ENCODE results near the gene AGR2. TPM values are rescaled to one million over a fixed set of nuclear protein-coding genes. Genes with fewer than 3 reads are reported as not detected.

The AGR2 gene
- total RNA-seq, 1 experiment from 2014 or later, result 140 TPM

DNA sequence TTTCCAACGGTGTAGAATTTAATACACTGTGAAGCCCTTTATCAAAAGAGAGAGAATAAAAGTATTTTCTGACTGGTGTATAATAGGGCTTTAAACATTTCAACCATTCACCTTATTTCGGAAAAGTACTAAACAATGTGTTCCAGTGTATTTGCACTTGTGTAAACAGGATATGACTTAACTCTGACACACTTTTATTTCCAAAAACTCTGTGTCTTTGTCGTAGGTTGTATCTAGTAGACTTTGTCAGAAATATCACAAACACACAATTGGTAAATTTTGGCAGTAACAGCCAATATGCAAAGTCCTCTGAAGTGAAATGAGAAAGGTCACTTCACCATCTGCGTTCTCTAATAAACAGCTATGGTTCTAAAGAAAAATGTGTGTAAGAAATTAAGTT, 61.6 kb downstream of the AGR2 start:
- peak overlapping the region; percentile 24 for H3K9ac ChIP-seq (ENCODE audit: low read length)
- H4K20me1 ChIP-seq (ENCODE audit: low read length), result no peaks in the 10 kb centered on the region
- BruUV-seq (replicated peaks), result no TSS peak
- H3K79me2 ChIP-seq (ENCODE audit: low read length), result no peaks in the 10 kb centered on the region
- TF ChIP-seq EZH2phosphoT487 (IDR thresholded peaks at IDR 0.05; ENCODE audit: borderline replicate concordance, low read length) (no peak), EZH2 (IDR thresholded peaks at IDR 0.05; ENCODE audit: low read length, unreplicated experiment) (no peak), CTCF (conservative IDR thresholded peaks at IDR 0.05; ENCODE audit: low read depth, low read length) (no peak)
- peak; percentile 61 for ATAC-seq
- H3K27me3 ChIP-seq (ENCODE audit: low read length), result no peaks in the 10 kb centered on the region
- no peak overlapping the region; the same call in 1 of the 2 replicates for H2AFZ ChIP-seq (ENCODE audit: low read length)
- intact Hi-C loops (cut with micrococcal nuclease), result no loop called here
- ChIA-PET CTCF (interaction anchor here (0.6 kb wide), 1 partner anchor 26 kb away, joined by 9 read pairs; no protein-coding TSS in a partner anchor), POLR2A (ENCODE audit: unreplicated experiment) (interaction anchor here (0.5 kb wide), 1 partner anchor 28 kb away, joined by 3 read pairs; no protein-coding TSS in a partner anchor)
- no peaks in the 10 kb centered on the region for H3F3A ChIP-seq (ENCODE audit: low read length, unreplicated experiment)
- DNase-seq, result peak; percentile 65
- H3K4me1 ChIP-seq (ENCODE audit: insufficient read depth, low read length), result peaks cover 35% of the 10 kb centered on the region
- H3K27ac ChIP-seq (ENCODE audit: low read length), result peak overlapping the region; percentile 64
- no peaks in the 10 kb centered on the region for H3K9me2 ChIP-seq (replicated peaks; ENCODE audit: low read length)
- peak overlapping the region; percentile 1; the same call in 1 of the 2 replicates for H3K4me3 ChIP-seq (ENCODE audit: low read length)
- H3K36me3 ChIP-seq (ENCODE audit: low read depth, low read length), result no peaks in the 10 kb centered on the region
- peak overlapping the region; percentile 34 for H3K4me2 ChIP-seq (ENCODE audit: low read length)
- H3K9me3 ChIP-seq (ENCODE audit: low read length), result no peaks in the 10 kb centered on the region

- intact Hi-C loops (cut with micrococcal nuclease), result no loop called here
- Histone ChIP-seq H3K4me3 (ENCODE audit: low read length) (no peak overlapping the region), H3K27me3 (ENCODE audit: low read length) (no peaks in the 10 kb centered on the region), H2AFZ (ENCODE audit: low read length) (no peak overlapping the region), H3K36me3 (ENCODE audit: low read depth, low read length) (no peaks in the 10 kb centered on the region), H3K9ac (ENCODE audit: low read length) (peak overlapping the region; percentile 24), H3K79me2 (ENCODE audit: low read length) (no peaks in the 10 kb centered on the region), H4K20me1 (ENCODE audit: low read length) (no peaks in the 10 kb centered on the region), H3K4me1 (ENCODE audit: insufficient read depth, low read length) (peaks cover 35% of the 10 kb centered on the region), H3F3A (ENCODE audit: low read length, unreplicated experiment) (no peaks in the 10 kb centered on the region), H3K9me2 (replicated peaks; ENCODE audit: low read length) (no peaks in the 10 kb centered on the region), H3K4me2 (ENCODE audit: low read length) (peak overlapping the region; percentile 34; the same call in 1 of the 2 replicates), H3K27ac (ENCODE audit: low read length) (peak overlapping the region; percentile 64), H3K9me3 (ENCODE audit: low read length) (no peaks in the 10 kb centered on the region)
- ATAC-seq (no peak), DNase-seq (no peak)
- BruUV-seq (replicated peaks), result no TSS peak
- POLR2A ChIA-PET (ENCODE audit: unreplicated experiment), result no interaction called here
- CTCF ChIA-PET, result no interaction called here
- TF ChIP-seq EZH2phosphoT487 (IDR thresholded peaks at IDR 0.05; ENCODE audit: borderline replicate concordance, low read length), result no peak
- no peak for TF ChIP-seq EZH2 (IDR thresholded peaks at IDR 0.05; ENCODE audit: low read length, unreplicated experiment)
Measured at GRCh38 chr7:16742547-16742946, 62.3 kb downstream of the AGR2 start.

Other genes starting within 250 kb of the AGR2 start
- gene ANKMY2, start 159.2 kb downstream of the AGR2 start, total RNA-seq (2014; rRNA removed), result 7.7 and 8.5 TPM in 2 replicates
- 86.1 and 94.1 TPM in 2 replicates for gene BZW2, start 158.8 kb downstream of the AGR2 start, total RNA-seq (2014; rRNA removed)
- gene TSPAN13, start 51.2 kb downstream of the AGR2 start, total RNA-seq (2014; rRNA removed), result 27.6 and 34.9 TPM in 2 replicates
- gene AGR3, start 77.0 kb upstream of the AGR2 start, total RNA-seq (2014; rRNA removed), result not detected in 2 replicates